Esophagus squamous epithelium (tissue), 5 donors: Measurements from ENCODE around the gene ANKHD1. TPM values are rescaled to one million over a fixed set of nuclear protein-coding genes. Genes with fewer than 3 reads are reported as not detected.
A peak's percentile ranks its signal among the peaks of the same experiment; 100 is the strongest.

Experiments
- DNase-seq: peaks from one replicate; lab custom pipeline; 2025; lab: John Stamatoyannopoulos, UW
- H3K27ac ChIP-seq, 4 donors: fragments of 200-600 bp; sonication (generic); one replicate each; pipeline ENCODE4 v1.5.1; 2016 to 2019; ENCODE audit warnings: mild to moderate bottlenecking in 1 of 4
- H3K27me3 ChIP-seq, 4 donors: fragments of 200-600 bp; sonication (generic); 1 replicate in 3 of 4; 2 replicates in 1 of 4; pipeline versions ENCODE4 v1.5.1 to v1.6.0; 2017 to 2021; ENCODE audit warnings: antibody characterized with exemption in 1 of 4
- H3K36me3 ChIP-seq, 3 donors: fragments of 200-600 bp; sonication (generic); one replicate each; pipeline ENCODE4 v1.5.1; 2016 to 2019
- H3K4me1 ChIP-seq, 3 donors: fragments of 200-600 bp; sonication (generic); one replicate each; pipeline ENCODE4 v1.5.1; 2017 to 2019
- H3K4me3 ChIP-seq, 4 donors: fragments of 200-600 bp; sonication (generic); 1 replicate in 3 of 4; 2 replicates in 1 of 4; pipeline ENCODE4 v1.5.1; 2016 to 2019; ENCODE audit warnings: mild to moderate bottlenecking in 2 of 4, moderate library complexity in 1 of 4
- H3K9me3 ChIP-seq, 3 donors: fragments of 200-600 bp; sonication (generic); one replicate each; pipeline ENCODE4 v1.5.1; 2016 to 2019
- POLR2A ChIP-seq, 4 donors: fragments of 450-650 bp; IDR thresholded peaks; one replicate each; pipeline ENCODE4 v1.6.1; 2017; ENCODE audit warnings: antibody characterized with exemption in 4 of 4, mild to moderate bottlenecking in 4 of 4, moderate library complexity in 3 of 4
- WGBS, 2 donors: methylation state at CpG; one replicate each; pipeline ENCODE4 v1.1.5; 2018; 5-methylcytosine and 5-hydroxymethylcytosine counted together
- intact Hi-C: fragments of 100-400 bp; cut with DNase I; formaldehyde crosslinking; loops from one replicate; pipeline ENCODE4 v1.15.0; 2022
- total RNA-seq, 4 donors: library from RNA; depleted of rRNA; stranded (reverse); fragments of >200 nt; gene quantifications; one replicate each; pipeline ENCODE4 v1.1.0, GENCODE V29; 2016
- TF ChIP-seq, protein P1 (sequence below), 6 experiments: fragments of 450-650 bp in 4 of 6; fragments of 200-600 bp in 2 of 6; sonication (generic) in 2 of 6; IDR thresholded peaks; one replicate each; pipeline ENCODE4 v1.5.1; 2016 to 2019; ENCODE audit warnings: antibody characterized with exemption in 6 of 6, mild to moderate bottlenecking in 4 of 6, moderate library complexity in 4 of 6
- donor health status: DM: yes; HTN: yes; CAD: no.

ANKHD1 gene
- total RNA-seq, 4 donors from 2014 or later: 55.7 to 130 (median 87.2) TPM

DNA sequence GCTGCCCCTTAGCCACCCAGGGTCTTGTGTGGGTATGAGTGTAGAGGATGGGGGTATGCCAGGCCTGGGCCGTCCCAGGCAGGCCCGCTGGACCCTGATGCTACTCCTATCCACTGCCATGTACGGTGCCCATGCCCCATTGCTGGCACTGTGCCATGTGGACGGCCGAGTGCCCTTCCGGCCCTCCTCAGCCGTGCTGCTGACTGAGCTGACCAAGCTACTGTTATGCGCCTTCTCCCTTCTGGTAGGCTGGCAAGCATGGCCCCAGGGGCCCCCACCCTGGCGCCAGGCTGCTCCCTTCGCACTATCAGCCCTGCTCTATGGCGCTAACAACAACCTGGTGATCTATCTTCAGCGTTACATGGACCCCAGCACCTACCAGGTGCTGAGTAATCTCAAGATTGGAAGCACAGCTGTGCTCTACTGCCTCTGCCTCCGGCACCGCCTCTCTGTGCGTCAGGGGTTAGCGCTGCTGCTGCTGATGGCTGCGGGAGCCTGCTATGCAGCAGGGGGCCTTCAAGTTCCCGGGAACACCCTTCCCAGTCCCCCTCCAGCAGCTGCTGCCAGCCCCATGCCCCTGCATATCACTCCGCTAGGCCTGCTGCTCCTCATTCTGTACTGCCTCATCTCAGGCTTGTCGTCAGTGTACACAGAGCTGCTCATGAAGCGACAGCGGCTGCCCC is 165.6 kb downstream of the ANKHD1 start:
- Histone ChIP-seq H3K36me3 (peaks cover 8 to 46% (median 14%) of the 10 kb centered on the region in 3 donors), H3K27ac (no peak overlapping the region), H3K4me1 (peaks cover 16 to 90% (median 50%) of the 10 kb centered on the region in 3 donors), H3K9me3 (no peaks in the 10 kb centered on the region), H3K27me3 (no peaks in the 10 kb centered on the region), H3K4me3 (no peak overlapping the region)
- no peak for DNase-seq
- no peak for TF ChIP-seq POLR2A (IDR thresholded peaks at IDR 0.05)
- TF ChIP-seq, protein P1, sequence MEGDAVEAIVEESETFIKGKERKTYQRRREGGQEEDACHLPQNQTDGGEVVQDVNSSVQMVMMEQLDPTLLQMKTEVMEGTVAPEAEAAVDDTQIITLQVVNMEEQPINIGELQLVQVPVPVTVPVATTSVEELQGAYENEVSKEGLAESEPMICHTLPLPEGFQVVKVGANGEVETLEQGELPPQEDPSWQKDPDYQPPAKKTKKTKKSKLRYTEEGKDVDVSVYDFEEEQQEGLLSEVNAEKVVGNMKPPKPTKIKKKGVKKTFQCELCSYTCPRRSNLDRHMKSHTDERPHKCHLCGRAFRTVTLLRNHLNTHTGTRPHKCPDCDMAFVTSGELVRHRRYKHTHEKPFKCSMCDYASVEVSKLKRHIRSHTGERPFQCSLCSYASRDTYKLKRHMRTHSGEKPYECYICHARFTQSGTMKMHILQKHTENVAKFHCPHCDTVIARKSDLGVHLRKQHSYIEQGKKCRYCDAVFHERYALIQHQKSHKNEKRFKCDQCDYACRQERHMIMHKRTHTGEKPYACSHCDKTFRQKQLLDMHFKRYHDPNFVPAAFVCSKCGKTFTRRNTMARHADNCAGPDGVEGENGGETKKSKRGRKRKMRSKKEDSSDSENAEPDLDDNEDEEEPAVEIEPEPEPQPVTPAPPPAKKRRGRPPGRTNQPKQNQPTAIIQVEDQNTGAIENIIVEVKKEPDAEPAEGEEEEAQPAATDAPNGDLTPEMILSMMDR (IDR thresholded peaks at IDR 0.05): no peak
- WGBS, 2 donors: 87 to 97% methylated on average over 14 to 18 of the region's 22 CpGs
- intact Hi-C loops: loop anchor here (5.0 kb wide), 1 partner anchor 75 kb away; no protein-coding TSS in a partner anchor

DNA sequence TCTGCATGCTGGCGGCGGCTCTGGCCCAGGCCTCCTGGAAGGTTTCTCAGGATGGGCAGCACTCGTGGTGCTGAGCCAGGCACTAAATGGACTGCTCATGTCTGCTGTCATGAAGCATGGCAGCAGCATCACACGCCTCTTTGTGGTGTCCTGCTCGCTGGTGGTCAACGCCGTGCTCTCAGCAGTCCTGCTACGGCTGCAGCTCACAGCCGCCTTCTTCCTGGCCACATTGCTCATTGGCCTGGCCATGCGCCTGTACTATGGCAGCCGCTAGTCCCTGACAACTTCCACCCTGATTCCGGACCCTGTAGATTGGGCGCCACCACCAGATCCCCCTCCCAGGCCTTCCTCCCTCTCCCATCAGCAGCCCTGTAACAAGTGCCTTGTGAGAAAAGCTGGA is 166.2 kb downstream of the ANKHD1 start:
- no peaks in the 10 kb centered on the region for H3K9me3 ChIP-seq
- no peak for TF ChIP-seq POLR2A (IDR thresholded peaks at IDR 0.05)
- TF ChIP-seq, protein P1 (IDR thresholded peaks at IDR 0.05): no peak
- DNase-seq: no peak
- intact Hi-C loops: loop anchor here (5.0 kb wide), 1 partner anchor 74 kb away; no protein-coding TSS in a partner anchor
- H3K4me1 ChIP-seq: peaks cover 16 to 84% (median 49%) of the 10 kb centered on the region in 3 donors
- H3K36me3 ChIP-seq: peaks cover 8 to 46% (median 14%) of the 10 kb centered on the region in 3 donors
- WGBS, 2 donors: 96% methylated on average over 8 of the region's 13 CpGs; no CpG with 5 or more reads in 1 of the 2 donors
- H3K4me3 ChIP-seq: no peak overlapping the region
- peak overlapping the region in 3 of 4 donors; percentile 68 to 83 (median 70) for H3K27ac ChIP-seq
- H3K27me3 ChIP-seq: no peaks in the 10 kb centered on the region

DNA sequence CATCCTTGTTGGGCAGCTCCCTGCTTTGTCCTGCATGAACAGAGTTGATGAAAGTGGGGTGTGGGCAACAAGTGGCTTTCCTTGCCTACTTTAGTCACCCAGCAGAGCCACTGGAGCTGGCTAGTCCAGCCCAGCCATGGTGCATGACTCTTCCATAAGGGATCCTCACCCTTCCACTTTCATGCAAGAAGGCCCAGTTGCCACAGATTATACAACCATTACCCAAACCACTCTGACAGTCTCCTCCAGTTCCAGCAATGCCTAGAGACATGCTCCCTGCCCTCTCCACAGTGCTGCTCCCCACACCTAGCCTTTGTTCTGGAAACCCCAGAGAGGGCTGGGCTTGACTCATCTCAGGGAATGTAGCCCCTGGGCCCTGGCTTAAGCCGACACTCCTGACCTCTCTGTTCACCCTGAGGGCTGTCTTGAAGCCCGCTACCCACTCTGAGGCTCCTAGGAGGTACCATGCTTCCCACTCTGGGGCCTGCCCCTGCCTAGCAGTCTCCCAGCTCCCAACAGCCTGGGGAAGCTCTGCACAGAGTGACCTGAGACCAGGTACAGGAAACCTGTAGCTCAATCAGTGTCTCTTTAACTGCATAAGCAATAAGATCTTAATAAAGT is 166.9 kb downstream of the ANKHD1 start:
- intact Hi-C loops: loop anchor here (5.0 kb wide), 1 partner anchor 74 kb away; no protein-coding TSS in a partner anchor
- DNase-seq: no peak
- no peak overlapping the region for H3K4me3 ChIP-seq
- H3K36me3 ChIP-seq: peaks cover 8 to 46% (median 14%) of the 10 kb centered on the region in 3 donors
- TF ChIP-seq, protein P1 (IDR thresholded peaks at IDR 0.05): no peak
- no peak for TF ChIP-seq POLR2A (IDR thresholded peaks at IDR 0.05)
- H3K9me3 ChIP-seq: no peaks in the 10 kb centered on the region
- 80% methylated on average over 1 of the region's 2 CpGs; no CpG with 5 or more reads in 1 of the 2 donors for WGBS, 2 donors
- peaks cover 10 to 77% (median 42%) of the 10 kb centered on the region in 3 donors for H3K4me1 ChIP-seq
- H3K27ac ChIP-seq: peak overlapping the region; percentile 40 to 83 (median 69)
- H3K27me3 ChIP-seq: no peaks in the 10 kb centered on the region

DNA sequence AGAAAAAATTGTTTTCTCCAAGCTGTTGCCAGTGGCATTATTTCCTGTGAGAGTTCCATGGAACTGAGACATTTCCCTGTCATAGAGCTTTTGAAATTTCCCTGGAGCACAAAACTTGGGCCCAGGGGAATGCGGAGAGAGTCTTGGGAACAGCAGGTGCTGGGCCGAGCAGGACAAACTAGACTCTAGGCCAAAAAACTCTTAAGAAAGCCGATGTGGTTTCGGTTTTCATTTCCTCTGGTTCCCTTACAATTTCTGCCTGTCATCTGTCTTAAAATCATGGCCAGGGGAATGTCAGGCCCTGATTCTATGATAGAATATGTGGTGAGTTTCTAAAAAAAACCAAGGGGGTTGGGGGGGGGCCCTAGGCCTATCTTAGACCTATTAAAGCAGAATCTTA is 167.6 kb downstream of the ANKHD1 start:
- H3K27me3 ChIP-seq: no peaks in the 10 kb centered on the region
- H3K9me3 ChIP-seq: no peaks in the 10 kb centered on the region
- peak overlapping the region; percentile 40 to 83 (median 69) for H3K27ac ChIP-seq
- H3K4me3 ChIP-seq: no peak overlapping the region
- H3K4me1 ChIP-seq: peaks cover 5 to 71% (median 40%) of the 10 kb centered on the region in 3 donors
- intact Hi-C loops: loop anchor here (5.0 kb wide), 1 partner anchor 73 kb away; no protein-coding TSS in a partner anchor
- 28 to 43% methylated on average over 4 of the region's 4 CpGs for WGBS, 2 donors
- no peak for TF ChIP-seq POLR2A (IDR thresholded peaks at IDR 0.05)
- TF ChIP-seq, protein P1 (IDR thresholded peaks at IDR 0.05): no peak
- no peak for DNase-seq
- H3K36me3 ChIP-seq: peaks cover 8 to 46% (median 14%) of the 10 kb centered on the region in 3 donors

DNA sequence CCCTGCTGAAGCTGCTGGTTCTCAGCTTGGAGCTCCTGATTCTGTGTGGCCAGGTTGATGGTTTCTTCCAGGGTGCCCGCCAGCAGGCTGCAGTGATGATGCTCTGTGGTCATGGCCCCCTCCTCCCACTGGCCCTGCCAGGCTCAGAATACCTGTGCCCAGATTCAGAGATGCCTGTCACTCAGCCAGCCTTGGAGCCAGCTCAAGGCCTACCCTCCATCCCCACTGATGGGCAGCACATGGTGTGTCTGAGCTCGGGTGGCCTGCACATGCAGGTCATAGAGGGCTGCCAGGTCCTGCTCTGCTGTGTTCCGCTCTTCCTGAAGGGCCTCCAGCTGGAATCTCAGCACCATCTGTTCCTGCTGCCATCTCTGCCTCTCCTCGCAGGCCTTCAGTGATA is 168.4 kb downstream of the ANKHD1 start:
- Histone ChIP-seq H3K36me3 (peaks cover 8 to 46% (median 14%) of the 10 kb centered on the region in 3 donors), H3K27me3 (no peaks in the 10 kb centered on the region), H3K4me3 (no peak overlapping the region), H3K4me1 (peaks cover 5 to 70% (median 40%) of the 10 kb centered on the region in 3 donors), H3K27ac (peak overlapping the region; percentile 40 to 83 (median 69)), H3K9me3 (no peaks in the 10 kb centered on the region)
- TF ChIP-seq, protein P1 (IDR thresholded peaks at IDR 0.05): no peak
- no peak for TF ChIP-seq POLR2A (IDR thresholded peaks at IDR 0.05)
- intact Hi-C loops: no loop called here
- DNase-seq: no peak
- 89 to 100% methylated on average over 1 to 4 of the region's 4 CpGs for WGBS, 2 donors
